ENCODE data around the gene HNRNPA0.
"Not testable (repeated sequence)": the region's sequence is repeated elsewhere in the genome, so short reads cannot be mapped to it uniquely, and the experiment has no call there.

Gene HNRNPA0

GRCh38 chr5:137754188-137754960, at the start of gene HNRNPA0:
HNRNPA0 (minus strand) TSS chr5:137754363; CDS start chr5:137754066, 297 bp downstream.
- peak; percentile 96 for DNase-seq

- DNase-seq = no peak
These were observed 48.4 kb upstream of the HNRNPA0 start for GRCh38 chr5:137802282-137803210.

GRCh38 chr5:137800700-137801411, 46.7 kb upstream of the HNRNPA0 start:
- no peak for DNase-seq

GRCh38 chr5:137796279-137796678, 42.1 kb upstream of the HNRNPA0 start:
- no peak for DNase-seq

- DNase-seq = no peak
These were observed 40.7 kb upstream of the HNRNPA0 start for GRCh38 chr5:137794863-137795262.

- no peak for DNase-seq
These were observed 38.1 kb upstream of the HNRNPA0 start for GRCh38 chr5:137792303-137792702.

- DNase-seq = no peak
These were observed 37.6 kb upstream of the HNRNPA0 start for GRCh38 chr5:137791799-137792198.

GRCh38 chr5:137791387-137791786, 37.2 kb upstream of the HNRNPA0 start:
- DNase-seq = no peak

- DNase-seq = not testable (repeated sequence)
These were observed 34.4 kb upstream of the HNRNPA0 start for GRCh38 chr5:137788560-137788959.

- DNase-seq = no peak
These were observed 28.9 kb upstream of the HNRNPA0 start for GRCh38 chr5:137782984-137783536.

GRCh38 chr5:137782055-137782454, 27.9 kb upstream of the HNRNPA0 start:
- no peak for DNase-seq

- DNase-seq = no peak
These were observed 24.8 kb upstream of the HNRNPA0 start for GRCh38 chr5:137778772-137779564.

- DNase-seq = not testable (repeated sequence)
These were observed 13.8 kb upstream of the HNRNPA0 start for GRCh38 chr5:137767937-137768336.

- DNase-seq = no peak
These were observed 7.4 kb upstream of the HNRNPA0 start for GRCh38 chr5:137761566-137761965.

- no peak for DNase-seq
These were observed 6.8 kb upstream of the HNRNPA0 start for GRCh38 chr5:137760719-137761516.

GRCh38 chr5:137760294-137760693, 6.1 kb upstream of the HNRNPA0 start:
- DNase-seq = no peak

GRCh38 chr5:137758715-137759306, 4.6 kb upstream of the HNRNPA0 start:
- DNase-seq = no peak

- DNase-seq = no peak
These were observed 4.0 kb upstream of the HNRNPA0 start for GRCh38 chr5:137758121-137758520.

- DNase-seq = no peak
These were observed 3.5 kb upstream of the HNRNPA0 start for GRCh38 chr5:137757634-137758033.

GRCh38 chr5:137754961-137755762, 999 bp upstream of the HNRNPA0 start:
- no peak for DNase-seq
